Kidney (tissue), 14 donors: ENCODE measurements around the gene ATP6V1F. TPM values are rescaled to one million over a fixed set of nuclear protein-coding genes. Genes with fewer than 3 reads are reported as not detected.

Source experiments
- DNase-seq, 5 donors: peaks; one replicate each; pipeline ENCODE4 v3.0.0-alpha.2; 2013 to 2020
- FAIRE-seq: peaks from 2 replicates; lab custom pipeline; 2012; peaks lifted over from hg19 to GRCh38; lab: Jason Lieb, UNC
- H3K27ac ChIP-seq, 2 donors: one replicate each; pipeline ENCODE4 v1.7.0; 2013; ENCODE audit warnings: low read depth in 2 of 2, low read length in 2 of 2, inconsistent platforms in 1 of 2
- H3K27me3 ChIP-seq: one replicate; pipeline ENCODE4 v1.7.1; 2013; ENCODE audit warnings: low read length, inconsistent platforms; ENCODE audit not compliant: control insufficient read depth, insufficient read depth
- H3K36me3 ChIP-seq, 3 donors: one replicate each; pipeline versions ENCODE4 v1.7.0 to v1.7.1; 2013; ENCODE audit warnings: low read length in 3 of 3, control low read depth in 1 of 3, inconsistent platforms in 1 of 3; ENCODE audit not compliant: insufficient read depth in 3 of 3, control insufficient read depth in 2 of 3
- H3K4me1 ChIP-seq, 3 donors: one replicate each; pipeline versions ENCODE4 v1.7.0 to v1.7.1; 2013; ENCODE audit warnings: low read length in 3 of 3, inconsistent platforms in 1 of 3, low read depth in 1 of 3; ENCODE audit not compliant: control insufficient read depth in 2 of 3, insufficient read depth in 2 of 3
- H3K4me3 ChIP-seq, 3 donors: one replicate each; pipeline versions ENCODE4 v1.7.0 to v1.8.1; 2013; ENCODE audit warnings: low read length in 3 of 3, control low read depth in 1 of 3, inconsistent platforms in 1 of 3
- H3K9ac ChIP-seq, 3 donors: one replicate each; pipeline versions ENCODE4 v1.7.0 to v1.7.1; 2013; ENCODE audit warnings: low read length in 3 of 3, control low read depth in 1 of 3, inconsistent platforms in 1 of 3
- H3K9me3 ChIP-seq, 3 donors: one replicate each; pipeline versions ENCODE4 v1.7.0 to v1.7.1; 2013; ENCODE audit warnings: low read length in 3 of 3, control low read depth in 1 of 3, inconsistent platforms in 1 of 3; ENCODE audit not compliant: control insufficient read depth in 2 of 3, insufficient read depth in 1 of 3
- CTCF ChIP-seq: IDR thresholded peaks from 3 replicates; pipeline ENCODE4 v1.5.1; 2012; ENCODE audit warnings: mild to moderate bottlenecking, moderate library complexity, borderline replicate concordance; ENCODE audit not compliant: insufficient read depth; ENCODE audit errors: extremely low read depth
- intact Hi-C: fragments of 100-400 bp; cut with DNase I; formaldehyde crosslinking; loops from one replicate; pipeline ENCODE4 v1.11.1; 2022
- polyA plus RNA-seq: library from polyadenylated mRNA; stranded (reverse); fragments of 350-450 nt; fragmentation: Illumina TruSeq; extraction: RNeasy Lipid Tissue Mini Kit (QIAGEN cat#74804); gene quantifications from one replicate; pipeline ENCODE4 v1.2.3, GENCODE V29; 2014; ENCODE audit warnings: low read depth, low replicate concordance; ENCODE audit not compliant: insufficient read depth
- total RNA-seq: library from RNA; stranded (reverse); fragmentation: NEBNext Ultra II Directional; extraction: Animal tissue kit (Norgen Biotek cat#: 25700); gene quantifications from one replicate; pipeline ENCODE4 v1.2.1, GENCODE V29; 2021
- donor health status: control.
- donor health status: control.
- donor health status: control.
- donor health status: control.
- donor health status: control.
- donor health status: DM: yes; HTN: yes; CAD: no.
- donor health status: Normal renal cell carcinoma (clear cell type).

Gene ATP6V1F
- total and polyA plus RNA-seq, 2 donors from 2014 or later = 161 to 684 TPM

GRCh38 chr7:128867241-128867640 is 4.6 kb downstream of the ATP6V1F start:
- intact Hi-C loops = no loop called here
- FAIRE-seq = no peak
- peaks cover 0 to 16% (median 0%) of the 10 kb centered on the region in 3 donors for H3K36me3 ChIP-seq
- H3K9me3 ChIP-seq = no peaks in the 10 kb centered on the region
- H3K9ac ChIP-seq = no peak overlapping the region
- DNase-seq = no peak
- no peak for TF ChIP-seq CTCF
- H3K4me1 ChIP-seq = peaks cover 0 to 14% (median 8%) of the 10 kb centered on the region in 3 donors
- H3K4me3 ChIP-seq = no peak overlapping the region
- H3K27me3 ChIP-seq = no peaks in the 10 kb centered on the region
- no peak overlapping the region for H3K27ac ChIP-seq

- DNase-seq (peak in 1 of 5 donors; percentile 40), FAIRE-seq (no peak)
- peaks cover 0 to 16% (median 0%) of the 10 kb centered on the region in 3 donors for H3K36me3 ChIP-seq
- no peak overlapping the region for H3K4me3 ChIP-seq
- TF ChIP-seq CTCF = no peak
- H3K9me3 ChIP-seq = no peaks in the 10 kb centered on the region
- intact Hi-C loops = no loop called here
- no peak overlapping the region for H3K27ac ChIP-seq
- no peak overlapping the region for H3K9ac ChIP-seq
- no peaks in the 10 kb centered on the region for H3K27me3 ChIP-seq
- peaks cover 0 to 13% (median 7%) of the 10 kb centered on the region in 3 donors for H3K4me1 ChIP-seq
Observed at GRCh38 chr7:128867842-128868623, 5.4 kb downstream of the ATP6V1F start.

GRCh38 chr7:128868624-128869137 is 6.0 kb downstream of the ATP6V1F start:
- no peak for TF ChIP-seq CTCF
- Histone ChIP-seq H3K9me3 (no peaks in the 10 kb centered on the region), H3K4me1 (peaks cover 0 to 13% (median 5%) of the 10 kb centered on the region in 3 donors), H3K4me3 (peak overlapping the region in 1 of 3 donors; percentile 49), H3K9ac (peak overlapping the region in 2 of 3 donors; percentile 4 to 19), H3K36me3 (peaks cover 0 to 16% (median 0%) of the 10 kb centered on the region in 3 donors), H3K27ac (no peak overlapping the region), H3K27me3 (no peaks in the 10 kb centered on the region)
- no peak for FAIRE-seq
- no peak for DNase-seq
- intact Hi-C loops = no loop called here
